ENCODE measurements around the gene TNNC1. TPM values are rescaled to one million over a fixed set of nuclear protein-coding genes. Genes with fewer than 3 reads are reported as not detected.
A peak's percentile ranks its signal among the peaks of the same experiment; 100 is the strongest.

The TNNC1 gene
- total RNA-seq, 1 experiment from 2014 or later, result 8.3 TPM

DNA sequence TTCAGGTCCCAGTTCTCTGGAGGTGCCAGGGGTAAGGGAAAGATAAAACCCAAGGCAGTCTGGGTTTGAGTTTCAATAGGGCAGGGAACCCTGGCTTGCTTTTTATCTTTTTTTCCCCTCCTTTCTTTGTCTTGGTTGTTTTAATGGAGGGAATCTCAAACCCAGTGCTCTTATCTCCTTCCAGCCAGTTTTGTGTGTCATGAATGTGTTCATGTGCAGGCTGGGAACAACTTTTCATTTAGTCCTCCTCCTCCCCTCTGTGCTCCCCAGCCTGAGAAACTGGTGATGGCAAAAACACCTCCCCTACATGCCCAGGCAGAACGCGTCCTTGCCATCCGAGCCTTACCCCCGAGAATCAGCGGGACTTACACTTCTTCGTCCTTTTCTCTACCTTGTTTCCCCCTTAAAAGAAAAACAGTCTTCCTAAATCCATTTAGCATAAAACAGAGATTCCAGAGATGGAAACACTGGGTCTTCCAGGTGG is 19.8 kb downstream of the TNNC1 start:
- Histone ChIP-seq H3K4me1 (replicated peaks; ENCODE audit: insufficient read depth) (peaks cover 9% of the 10 kb centered on the region; the same call in 1 of the 2 replicates), H4K20me1 (ENCODE audit: insufficient read depth) (no peaks in the 10 kb centered on the region), H3K79me2 (ENCODE audit: low read depth) (no peaks in the 10 kb centered on the region), H3K4me3 (no peak overlapping the region), H3K27me3 (ENCODE audit: insufficient read depth, low read depth) (no peaks in the 10 kb centered on the region), H3F3A (ENCODE audit: insufficient read depth, low read depth) (no peaks in the 10 kb centered on the region), H3K4me2 (no peak overlapping the region), H3K9me3 (ENCODE audit: insufficient read depth, low read depth) (no peaks in the 10 kb centered on the region), H3K9me2 (ENCODE audit: insufficient read depth) (no peaks in the 10 kb centered on the region), H3K36me3 (ENCODE audit: low read depth) (no peaks in the 10 kb centered on the region), H2AFZ (no peak overlapping the region), H3K27ac (no peak overlapping the region)
- BruUV-seq (replicated peaks), result no TSS peak
- POLR2A ChIA-PET (ENCODE audit: unreplicated experiment), result no interaction called here
- CTCF ChIA-PET, result no interaction called here
- no peak for TF ChIP-seq EZH2 (IDR thresholded peaks at IDR 0.05; ENCODE audit: low read depth)
- no peak for TF ChIP-seq CTCF (conservative IDR thresholded peaks at IDR 0.05)
- intact Hi-C loops (cut with micrococcal nuclease; ENCODE audit: unreplicated experiment), result no loop called here
- DNase-seq, result no peak

GRCh38 chr3:52433328-52433995 is 20.4 kb downstream of the TNNC1 start:
- no peaks in the 10 kb centered on the region for H3F3A ChIP-seq (ENCODE audit: insufficient read depth, low read depth)
- no peak for TF ChIP-seq CTCF (conservative IDR thresholded peaks at IDR 0.05)
- no peak for TF ChIP-seq EZH2 (IDR thresholded peaks at IDR 0.05; ENCODE audit: low read depth)
- intact Hi-C loops (cut with micrococcal nuclease; ENCODE audit: unreplicated experiment), result no loop called here
- no peaks in the 10 kb centered on the region for H3K9me3 ChIP-seq (ENCODE audit: insufficient read depth, low read depth)
- no TSS peak for BruUV-seq (replicated peaks)
- no peak overlapping the region for H2AFZ ChIP-seq
- ChIA-PET POLR2A (ENCODE audit: unreplicated experiment) (no interaction called here), CTCF (interaction anchor here (0.9 kb wide), 1 partner anchor 12 kb away, joined by 5 read pairs; the partner anchor contains the start of gene SEMA3G)
- no peak overlapping the region for H3K4me2 ChIP-seq
- no peak overlapping the region for H3K4me3 ChIP-seq
- H3K27ac ChIP-seq, result no peak overlapping the region
- H3K4me1 ChIP-seq (replicated peaks; ENCODE audit: insufficient read depth), result peaks cover 9% of the 10 kb centered on the region; the same call in 1 of the 2 replicates
- no peaks in the 10 kb centered on the region for H3K36me3 ChIP-seq (ENCODE audit: low read depth)
- DNase-seq, result no peak
- H4K20me1 ChIP-seq (ENCODE audit: insufficient read depth), result no peaks in the 10 kb centered on the region
- H3K79me2 ChIP-seq (ENCODE audit: low read depth), result no peaks in the 10 kb centered on the region
- no peaks in the 10 kb centered on the region for H3K27me3 ChIP-seq (ENCODE audit: insufficient read depth, low read depth)
- no peaks in the 10 kb centered on the region for H3K9me2 ChIP-seq (ENCODE audit: insufficient read depth)

DNA sequence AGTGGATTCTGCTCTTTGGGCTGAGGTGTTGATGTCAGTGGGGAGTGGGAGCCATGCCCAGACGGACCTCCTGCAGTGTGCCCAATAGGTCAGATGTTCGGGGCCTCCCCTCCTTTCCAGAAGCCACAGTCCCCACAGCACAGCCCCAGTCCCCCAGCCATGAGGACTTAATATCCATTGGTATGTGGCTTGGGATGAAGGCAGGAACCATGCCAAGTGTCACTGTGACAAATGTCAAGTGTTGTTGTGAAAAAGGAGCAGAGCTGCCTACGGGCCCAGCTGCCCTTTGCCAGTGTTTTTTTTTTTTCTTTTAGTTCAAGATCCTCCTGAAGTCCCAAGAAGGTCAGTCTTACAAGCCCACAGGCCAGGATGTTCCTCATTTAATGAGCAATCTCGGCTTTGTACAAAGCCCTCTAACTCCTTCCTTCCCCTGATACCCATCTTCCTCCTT is 21.1 kb downstream of the TNNC1 start:
- H3K27me3 ChIP-seq (ENCODE audit: insufficient read depth, low read depth), result no peaks in the 10 kb centered on the region
- intact Hi-C loops (cut with micrococcal nuclease; ENCODE audit: unreplicated experiment), result no loop called here
- no peak overlapping the region for H3K4me3 ChIP-seq
- no peaks in the 10 kb centered on the region for H3K9me3 ChIP-seq (ENCODE audit: insufficient read depth, low read depth)
- H3K79me2 ChIP-seq (ENCODE audit: low read depth), result no peaks in the 10 kb centered on the region
- TF ChIP-seq CTCF (conservative IDR thresholded peaks at IDR 0.05) (no peak), EZH2 (IDR thresholded peaks at IDR 0.05; ENCODE audit: low read depth) (no peak)
- H3F3A ChIP-seq (ENCODE audit: insufficient read depth, low read depth), result no peaks in the 10 kb centered on the region
- no peak for DNase-seq
- H3K9me2 ChIP-seq (ENCODE audit: insufficient read depth), result no peaks in the 10 kb centered on the region
- CTCF ChIA-PET, result interaction anchor here (0.9 kb wide), 1 partner anchor 13 kb away, joined by 5 read pairs; the partner anchor contains the start of gene SEMA3G
- H3K4me2 ChIP-seq, result peak overlapping the region; percentile 8; the same call in 1 of the 2 replicates
- no peak overlapping the region for H2AFZ ChIP-seq
- H3K27ac ChIP-seq, result no peak overlapping the region
- POLR2A ChIA-PET (ENCODE audit: unreplicated experiment), result no interaction called here
- no peaks in the 10 kb centered on the region for H4K20me1 ChIP-seq (ENCODE audit: insufficient read depth)
- H3K4me1 ChIP-seq (replicated peaks; ENCODE audit: insufficient read depth), result peaks cover 9% of the 10 kb centered on the region; the same call in 1 of the 2 replicates
- no peaks in the 10 kb centered on the region for H3K36me3 ChIP-seq (ENCODE audit: low read depth)
- BruUV-seq (replicated peaks), result no TSS peak

Measured in PC-9 (cell line).